Middle frontal gyrus (tissue), 1 donor: ENCODE results near the gene CCDC40.

ENCODE experiments used
- DNase-seq: peaks from one replicate; pipeline ENCODE4 v3.0.0-alpha.2; 2015; ENCODE audit warnings: low spot score; ENCODE audit errors: extremely low spot score

The CCDC40 gene

GRCh38 chr17:80000981-80001775 is 35.3 kb upstream of the CCDC40 start:
- DNase-seq = no peak

DNA sequence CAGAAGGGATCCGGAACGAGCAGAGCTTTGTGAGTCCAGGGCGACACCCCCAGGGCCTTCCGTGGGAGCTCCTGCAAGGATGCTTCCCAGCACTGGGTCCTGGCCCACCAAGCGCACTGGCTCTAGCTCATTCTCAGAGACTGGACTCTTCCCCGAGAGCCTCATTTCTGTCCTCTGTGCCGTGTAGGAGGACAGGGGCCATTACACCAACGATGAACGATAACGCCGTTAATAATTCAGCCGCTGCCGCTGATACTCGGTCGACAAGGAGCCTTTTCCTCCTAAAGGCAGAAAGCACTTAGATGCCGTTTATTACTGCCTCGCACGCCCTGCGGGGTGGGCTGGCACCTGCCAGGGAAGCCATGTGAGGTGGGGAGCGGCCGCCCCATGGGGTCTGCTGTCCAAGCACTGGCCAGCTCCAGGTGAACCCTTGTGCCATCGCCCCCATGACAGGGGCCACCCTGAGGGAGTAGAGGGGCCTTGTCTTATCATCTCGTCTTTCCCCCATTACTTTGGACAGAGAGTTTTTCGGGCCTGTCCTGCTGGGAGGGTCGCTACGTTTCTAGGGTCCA is 34.3 kb upstream of the CCDC40 start:
- DNase-seq = no peak

DNA sequence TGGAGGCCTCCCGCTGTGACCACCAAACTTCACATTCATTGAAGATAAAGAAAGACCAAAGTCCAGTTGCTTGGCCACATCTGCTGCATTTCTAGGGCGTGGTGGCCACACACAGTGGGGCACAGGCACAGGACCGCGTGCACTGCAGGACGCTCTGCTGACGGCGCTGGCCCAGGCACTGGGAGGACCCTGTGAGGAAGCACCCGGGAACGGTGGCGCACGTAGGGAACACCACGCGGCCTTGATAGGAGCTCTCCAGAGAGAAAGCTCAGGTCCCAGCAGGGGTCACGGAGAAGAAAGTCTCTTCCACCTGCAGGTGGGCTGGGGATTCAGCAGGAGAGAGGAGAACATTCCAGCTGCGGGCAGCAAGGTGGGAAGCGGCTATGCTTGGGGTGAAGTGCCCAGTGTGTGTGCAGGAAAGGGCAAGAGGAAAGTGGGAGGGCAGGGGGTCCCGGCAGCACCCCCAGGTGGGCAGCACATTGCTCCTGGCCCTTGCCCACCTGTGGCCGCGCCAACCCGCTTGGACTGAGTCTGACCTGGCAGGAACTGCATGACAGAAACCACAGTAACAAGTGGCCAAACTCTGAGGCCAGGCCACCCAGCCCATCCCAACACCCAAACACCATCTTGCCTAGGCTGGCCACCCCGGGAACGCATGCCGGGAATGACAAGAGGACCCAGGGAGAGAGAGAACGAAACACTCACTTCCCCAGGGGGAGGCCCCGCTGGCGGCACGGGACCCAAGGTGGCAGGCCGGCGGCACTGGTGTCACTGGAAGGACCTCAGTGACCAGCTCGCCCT is 33.6 kb upstream of the CCDC40 start:
- DNase-seq = no peak

GRCh38 chr17:80003969-80004368 is 32.5 kb upstream of the CCDC40 start:
- DNase-seq = no peak

GRCh38 chr17:80005360-80006338 is 30.8 kb upstream of the CCDC40 start:
- no peak for DNase-seq

DNA sequence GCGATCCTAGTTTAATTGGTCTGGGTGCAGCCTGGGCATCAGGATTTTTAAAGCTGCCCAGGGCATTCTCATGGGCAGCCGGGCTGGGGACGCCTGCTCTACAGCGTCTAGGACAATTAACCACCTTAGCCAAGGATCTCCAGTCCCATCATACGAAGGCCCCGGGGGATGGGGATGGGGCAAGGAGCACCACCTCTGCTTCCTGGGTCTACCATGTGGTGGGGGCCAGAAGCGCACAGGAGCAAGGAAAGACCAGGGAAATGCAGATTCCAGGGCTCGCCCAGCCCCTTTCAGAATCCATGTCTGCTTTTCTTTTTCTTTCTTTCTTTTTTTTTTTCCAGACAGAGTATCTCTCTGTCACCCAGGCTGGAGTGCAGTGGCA is 30.1 kb upstream of the CCDC40 start:
- DNase-seq = no peak

DNA sequence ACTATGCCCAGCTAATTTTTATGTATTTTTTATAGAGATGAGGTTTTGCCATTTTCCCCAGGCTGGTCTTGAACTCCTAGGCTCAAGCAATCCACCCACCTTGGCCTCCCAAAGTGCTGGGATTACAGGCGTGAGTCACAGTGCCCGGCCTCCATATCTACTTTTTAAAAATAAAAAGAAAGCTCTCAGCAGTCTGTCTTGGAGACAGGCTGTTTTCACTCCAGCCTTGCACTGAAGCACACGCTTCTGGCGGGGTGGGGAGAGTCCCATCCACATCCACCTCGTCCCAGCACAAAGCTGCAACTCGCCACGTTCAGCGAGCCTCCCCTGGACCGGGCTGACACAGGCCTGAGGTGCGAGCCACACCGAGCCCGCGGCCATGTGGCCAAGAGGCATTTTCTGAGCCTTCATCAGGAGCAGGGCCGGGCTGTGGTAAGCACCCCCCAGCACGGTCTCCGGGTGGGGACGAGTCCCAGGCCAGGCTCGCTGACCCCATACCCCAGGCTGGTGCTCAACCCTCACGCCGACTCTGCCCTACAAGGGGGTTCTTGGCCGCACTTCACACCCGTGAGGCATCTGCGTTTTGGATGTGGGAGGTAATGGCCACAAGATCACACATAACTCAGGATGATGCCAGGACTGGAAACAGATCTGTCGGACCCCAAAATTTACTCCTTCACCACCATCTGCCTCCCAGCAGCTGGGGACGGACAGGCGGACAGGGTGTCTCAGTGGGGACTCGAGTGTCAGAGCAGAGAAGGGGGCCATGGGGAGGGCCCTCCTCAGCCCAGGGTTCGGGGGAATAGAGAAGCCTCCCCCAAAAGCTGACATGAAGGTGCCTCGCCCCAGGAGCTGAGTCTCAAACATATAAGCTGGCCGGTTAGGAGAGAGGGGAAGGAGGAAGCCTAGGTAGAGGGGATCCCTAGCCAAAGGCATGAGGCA is 29.4 kb upstream of the CCDC40 start:
- no peak for DNase-seq

DNA sequence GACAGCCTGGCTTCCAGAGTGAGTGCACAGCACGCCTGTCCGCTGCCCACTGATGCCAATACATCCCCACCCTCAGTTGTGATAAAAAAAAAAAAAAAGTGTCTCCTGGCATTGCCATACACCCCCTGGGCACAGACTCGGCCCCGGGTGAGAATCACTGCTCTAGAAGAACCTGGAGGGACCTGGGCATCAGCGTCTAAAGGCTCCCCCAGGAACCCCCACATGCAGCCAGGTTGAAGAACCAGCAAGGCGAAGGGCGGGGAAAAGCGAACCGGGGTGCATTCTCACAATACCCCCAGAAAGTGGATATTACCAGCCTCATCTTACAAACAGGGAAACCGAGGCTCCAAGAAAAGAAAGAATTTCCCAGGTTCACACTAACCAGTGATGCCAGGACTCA is 28.5 kb upstream of the CCDC40 start:
- no peak for DNase-seq

DNA sequence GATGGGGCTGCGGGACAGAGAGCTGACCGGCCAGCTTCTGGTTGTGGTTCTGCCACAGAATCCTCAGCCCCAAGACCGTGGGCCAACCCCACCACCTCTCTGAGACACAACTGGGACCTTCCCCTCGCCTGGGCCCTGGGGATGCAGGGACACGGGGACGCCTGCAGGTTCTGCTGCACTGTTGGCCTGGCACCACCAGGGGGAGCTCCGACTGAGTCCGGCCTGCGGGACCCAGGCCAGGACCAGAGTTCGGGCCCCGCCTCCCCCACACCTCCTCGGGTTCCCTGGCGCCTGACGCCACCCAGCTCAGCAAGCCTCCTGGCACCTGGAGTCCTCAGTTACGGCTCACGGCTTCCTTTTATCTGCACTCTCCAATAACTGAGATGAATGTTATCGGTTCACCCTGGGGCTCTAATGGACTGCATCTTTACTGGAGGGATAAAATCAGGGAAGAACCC is 28.0 kb upstream of the CCDC40 start:
- DNase-seq = no peak

GRCh38 chr17:80008848-80009247 is 27.6 kb upstream of the CCDC40 start:
- no peak for DNase-seq

- no peak for DNase-seq
Measured at GRCh38 chr17:80009391-80010282, 26.8 kb upstream of the CCDC40 start.

GRCh38 chr17:80010283-80010858 is 26.1 kb upstream of the CCDC40 start:
- DNase-seq = no peak

GRCh38 chr17:80011989-80012555 is 24.4 kb upstream of the CCDC40 start:
- no peak for DNase-seq

DNA sequence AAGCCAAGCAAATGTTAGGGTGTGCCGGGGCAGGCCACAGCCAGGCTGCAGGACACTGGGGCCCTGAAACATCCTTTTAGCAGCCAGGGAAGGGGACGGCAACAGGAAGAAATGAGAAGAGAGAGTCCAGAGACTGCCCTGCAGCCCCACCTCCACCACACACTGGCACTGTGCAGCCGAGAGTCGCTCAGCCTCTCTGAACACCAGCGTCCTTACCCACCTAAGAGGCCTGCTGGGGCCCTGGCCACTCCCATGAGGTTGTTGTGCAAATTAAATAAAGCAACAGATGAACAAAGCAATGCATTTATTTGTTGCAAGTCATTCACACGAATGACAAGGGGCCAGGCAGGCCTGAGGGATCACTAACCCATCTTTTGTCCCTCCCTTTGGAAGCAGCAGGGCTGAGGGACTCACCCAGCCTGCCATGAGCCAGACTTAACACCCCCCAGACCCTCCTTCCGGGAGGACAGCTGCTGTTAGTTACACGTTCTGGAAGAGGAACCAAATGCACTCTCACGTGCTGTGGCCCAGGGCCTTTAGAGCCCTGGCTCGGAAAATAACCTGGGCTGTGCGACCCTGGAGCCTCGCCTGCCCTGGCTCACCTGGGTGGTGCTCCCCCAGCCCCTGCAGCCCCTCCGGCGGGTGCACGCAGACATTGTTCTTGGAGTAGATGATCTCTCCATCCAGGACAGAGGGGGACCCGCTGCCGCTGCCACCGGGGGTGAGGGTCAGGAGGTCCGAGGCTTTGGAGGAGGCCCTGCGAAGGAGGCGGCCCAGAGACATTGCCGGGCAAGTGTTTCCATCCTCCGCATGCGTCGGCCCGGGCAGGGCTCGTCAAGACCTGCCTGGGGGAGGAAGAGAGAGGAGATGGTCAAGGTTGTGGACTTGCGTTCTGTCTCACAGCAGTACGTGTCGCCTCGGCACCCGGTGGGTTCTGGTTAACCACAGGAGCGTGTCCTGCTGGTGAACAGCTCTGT is 23.4 kb upstream of the CCDC40 start:
- no peak for DNase-seq

- DNase-seq = no peak
Measured at GRCh38 chr17:80017226-80018010, 19.0 kb upstream of the CCDC40 start.

DNA sequence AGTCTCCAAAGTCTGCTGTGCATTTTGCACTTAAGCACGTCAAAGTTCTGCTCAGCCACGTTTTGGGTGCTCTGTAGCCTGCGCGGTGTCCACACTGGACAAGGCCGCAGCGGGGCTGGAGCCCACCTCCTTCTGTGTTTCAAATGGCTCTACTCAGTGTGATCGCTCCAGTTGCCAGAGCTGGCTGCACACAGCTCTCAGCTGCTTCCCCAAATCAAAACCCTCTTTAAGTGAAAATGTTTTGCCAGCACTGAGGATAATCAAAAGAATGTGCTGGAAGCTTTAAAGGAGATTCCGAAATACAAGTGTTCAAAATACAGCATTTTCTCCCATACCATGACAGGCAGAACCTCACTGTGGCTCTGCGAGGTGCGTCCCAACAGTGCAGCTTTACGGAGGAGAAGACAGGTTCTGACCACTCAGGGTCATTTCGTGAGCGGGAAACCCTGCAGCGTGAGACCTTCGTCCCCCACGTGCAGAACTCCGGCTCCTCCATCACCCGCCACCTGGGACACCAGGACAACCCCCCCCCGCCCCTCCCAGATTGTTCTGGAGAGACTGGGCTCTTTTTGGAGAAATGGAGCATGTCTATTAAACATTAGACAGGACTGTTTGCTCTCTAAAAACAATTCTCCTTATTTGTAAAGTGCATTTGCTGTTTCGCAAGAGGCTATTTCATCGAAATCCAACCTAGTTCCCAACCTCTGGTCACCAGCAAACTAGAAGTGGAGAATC is 17.4 kb upstream of the CCDC40 start:
- no peak for DNase-seq
